ENCODE measurements around the gene AP5Z1.

DNA sequence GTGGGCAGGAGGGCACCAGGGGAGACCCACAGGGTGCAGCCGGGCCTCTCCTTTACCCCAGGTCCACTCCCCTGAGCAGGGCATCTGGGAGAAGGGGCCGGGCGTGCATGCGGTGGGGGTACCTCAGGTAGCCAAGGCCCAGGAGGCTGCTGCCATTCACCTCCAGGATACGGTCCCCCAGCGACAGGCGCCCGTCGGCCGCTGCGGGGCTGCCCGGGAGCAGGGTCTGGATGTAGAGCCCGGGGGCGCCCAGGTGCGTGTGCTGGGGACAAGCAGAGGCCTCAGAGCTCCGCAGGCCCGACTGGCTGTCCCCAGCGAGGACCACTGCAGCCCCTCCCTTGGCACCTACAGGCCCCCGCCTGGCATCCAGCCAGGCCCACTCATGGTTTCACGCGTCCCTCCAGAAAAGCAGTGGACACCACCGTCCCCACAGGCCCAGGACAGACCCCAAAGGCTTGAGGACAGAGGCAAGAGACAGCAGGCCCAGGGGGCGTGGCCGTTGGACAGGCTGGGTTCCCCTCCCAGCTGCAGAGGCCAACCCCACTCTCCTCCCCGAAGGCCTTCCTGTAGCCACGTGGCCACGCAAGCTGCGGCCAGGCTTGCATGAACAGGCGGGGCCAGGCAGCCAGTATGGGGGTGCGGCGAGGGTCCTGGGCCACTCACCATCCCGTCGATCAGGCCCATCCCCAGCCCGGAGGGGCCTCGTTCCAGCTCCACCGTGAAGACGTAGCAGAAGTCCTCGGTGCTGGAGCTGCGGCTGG lies 24.3 kb downstream of the AP5Z1 start:
- TF ChIP-seq, protein P1, sequence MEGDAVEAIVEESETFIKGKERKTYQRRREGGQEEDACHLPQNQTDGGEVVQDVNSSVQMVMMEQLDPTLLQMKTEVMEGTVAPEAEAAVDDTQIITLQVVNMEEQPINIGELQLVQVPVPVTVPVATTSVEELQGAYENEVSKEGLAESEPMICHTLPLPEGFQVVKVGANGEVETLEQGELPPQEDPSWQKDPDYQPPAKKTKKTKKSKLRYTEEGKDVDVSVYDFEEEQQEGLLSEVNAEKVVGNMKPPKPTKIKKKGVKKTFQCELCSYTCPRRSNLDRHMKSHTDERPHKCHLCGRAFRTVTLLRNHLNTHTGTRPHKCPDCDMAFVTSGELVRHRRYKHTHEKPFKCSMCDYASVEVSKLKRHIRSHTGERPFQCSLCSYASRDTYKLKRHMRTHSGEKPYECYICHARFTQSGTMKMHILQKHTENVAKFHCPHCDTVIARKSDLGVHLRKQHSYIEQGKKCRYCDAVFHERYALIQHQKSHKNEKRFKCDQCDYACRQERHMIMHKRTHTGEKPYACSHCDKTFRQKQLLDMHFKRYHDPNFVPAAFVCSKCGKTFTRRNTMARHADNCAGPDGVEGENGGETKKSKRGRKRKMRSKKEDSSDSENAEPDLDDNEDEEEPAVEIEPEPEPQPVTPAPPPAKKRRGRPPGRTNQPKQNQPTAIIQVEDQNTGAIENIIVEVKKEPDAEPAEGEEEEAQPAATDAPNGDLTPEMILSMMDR (IDR thresholded peaks at IDR 0.05; ENCODE audit: low read depth, low read length) = no peak
- TF ChIP-seq POLR2A (IDR thresholded peaks at IDR 0.05; ENCODE audit: extremely low read depth, insufficient read length) = no peak
- no peak for TF ChIP-seq MYC (IDR thresholded peaks at IDR 0.05; ENCODE audit: low read depth, low read length)
- TF ChIP-seq, protein P2, sequence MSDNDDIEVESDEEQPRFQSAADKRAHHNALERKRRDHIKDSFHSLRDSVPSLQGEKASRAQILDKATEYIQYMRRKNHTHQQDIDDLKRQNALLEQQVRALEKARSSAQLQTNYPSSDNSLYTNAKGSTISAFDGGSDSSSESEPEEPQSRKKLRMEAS (IDR thresholded peaks at IDR 0.05; ENCODE audit: low read depth, low read length) = peak; percentile 64

Data from NB4 (cell line).